WERI-Rb-1 (cell line): ENCODE data around the gene DYSF.
"Not testable (repeated sequence)": the region's sequence is repeated elsewhere in the genome, so short reads cannot be mapped to it uniquely, and the experiment has no call there.

Source experiments
- DNase-seq: peaks from one replicate; pipeline ENCODE4 v3.0.0-alpha.2; 2020
- H3K27ac ChIP-seq: fragments of 250-450 bp; sonication (Bioruptor Pico); 2 replicates; pipeline ENCODE4 v1.5.1; 2020; ENCODE audit warnings: mild to moderate bottlenecking, moderate library complexity
- H3K27me3 ChIP-seq: fragments of 250-450 bp; sonication (Bioruptor Pico); 2 replicates; pipeline ENCODE4 v1.5.1; 2021; ENCODE audit warnings: mild to moderate bottlenecking, low read depth, moderate library complexity; ENCODE audit not compliant: insufficient read depth, severe bottlenecking
- H3K36me3 ChIP-seq: fragments of 250-450 bp; sonication (Bioruptor Pico); 2 replicates; pipeline ENCODE4 v1.5.1; 2020; ENCODE audit warnings: mild to moderate bottlenecking, moderate library complexity
- H3K4me3 ChIP-seq: 2 replicates; pipeline ENCODE4 v1.5.1; 2011; ENCODE audit warnings: low read depth, mild to moderate bottlenecking, control low read depth, low read length
- H3K9me3 ChIP-seq: fragments of 250-450 bp; sonication (Bioruptor Pico); 2 replicates; pipeline ENCODE4 v1.5.1; 2021; ENCODE audit warnings: mild to moderate bottlenecking, moderate library complexity; ENCODE audit not compliant: severe bottlenecking
- CTCF ChIP-seq: IDR thresholded peaks from 2 replicates; pipeline ENCODE4 v1.5.1; 2011; ENCODE audit warnings: low read depth, mild to moderate bottlenecking, control low read depth, inconsistent platforms, low read length

Gene DYSF

DNA sequence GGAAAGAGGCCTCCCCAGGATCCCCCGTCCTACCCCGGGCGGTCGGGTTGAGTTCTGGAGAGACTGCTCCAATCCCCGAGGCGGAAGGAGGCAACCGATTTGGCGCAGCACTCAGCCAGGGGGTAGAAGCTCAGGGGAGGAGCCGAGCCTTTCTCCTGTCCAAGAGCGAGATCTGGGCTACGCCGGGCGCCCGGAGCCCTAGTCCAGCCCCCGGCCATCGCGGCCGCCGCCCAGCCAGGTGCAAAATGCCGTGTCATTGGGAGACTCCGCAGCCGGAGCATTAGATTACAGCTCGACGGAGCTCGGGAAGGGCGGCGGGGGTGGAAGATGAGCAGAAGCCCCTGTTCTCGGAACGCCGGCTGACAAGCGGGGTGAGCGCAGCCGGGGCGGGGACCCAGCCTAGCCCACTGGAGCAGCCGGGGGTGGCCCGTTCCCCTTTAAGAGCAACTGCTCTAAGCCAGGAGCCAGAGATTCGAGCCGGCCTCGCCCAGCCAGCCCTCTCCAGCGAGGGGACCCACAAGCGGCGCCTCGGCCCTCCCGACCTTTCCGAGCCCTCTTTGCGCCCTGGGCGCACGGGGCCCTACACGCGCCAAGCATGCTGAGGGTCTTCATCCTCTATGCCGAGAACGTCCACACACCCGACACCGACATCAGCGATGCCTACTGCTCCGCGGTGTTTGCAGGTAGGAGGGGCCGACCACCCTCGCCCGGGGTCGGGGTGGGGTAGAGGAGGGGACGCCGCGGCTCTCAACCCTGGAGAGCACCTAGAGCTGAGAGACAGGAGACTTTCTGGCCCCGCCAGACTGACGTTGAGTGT lies at the start of gene DYSF:
Gene DYSF, plus strand, starts transcription at position 158 of the 817 bp plus-strand sequence.
- H3K27ac ChIP-seq: no peak within 1 kb of the TSS
- peak within 1 kb of the TSS; percentile 4 for H3K4me3 ChIP-seq

GRCh38 chr2:71409611-71410010 lies 43.8 kb upstream of the DYSF start:
- no peak overlapping the region for H3K4me3 ChIP-seq
- H3K27ac ChIP-seq: no peak overlapping the region
- H3K27me3 ChIP-seq: no peaks in the 10 kb centered on the region
- no peak for DNase-seq
- no peak for TF ChIP-seq CTCF
- no peaks in the 10 kb centered on the region for H3K9me3 ChIP-seq
- peaks cover 62% of the 10 kb centered on the region for H3K36me3 ChIP-seq

More for the DNA sequence above, at the start of gene DYSF:
- H3K36me3 ChIP-seq: no peaks in the 10 kb centered on the region
- no peaks in the 10 kb centered on the region for H3K9me3 ChIP-seq
- no peak for TF ChIP-seq CTCF
- no peaks in the 10 kb centered on the region for H3K27me3 ChIP-seq
- no peak for DNase-seq

DNA sequence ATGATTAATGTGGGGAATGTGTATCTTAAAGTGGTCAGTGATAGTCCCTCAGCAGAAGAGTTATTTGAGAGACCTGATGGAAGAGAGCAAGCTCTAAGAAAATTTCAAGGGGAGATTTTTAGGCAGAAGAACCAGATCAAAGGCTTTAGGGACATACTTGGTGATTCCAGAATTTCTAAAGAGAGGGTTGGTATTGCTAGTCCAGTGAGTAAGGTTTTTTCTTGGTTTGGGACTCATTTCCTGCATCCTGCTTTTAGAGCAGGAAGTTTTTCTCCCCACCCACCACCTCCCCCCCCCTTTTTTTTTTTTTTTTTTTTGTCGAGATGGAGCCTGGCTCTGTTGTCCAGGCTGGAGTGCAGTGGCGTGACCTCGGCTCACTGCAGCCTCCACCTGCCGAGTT lies 42.7 kb upstream of the DYSF start:
- no peak for DNase-seq
- H3K36me3 ChIP-seq: peaks cover 52% of the 10 kb centered on the region
- no peak for TF ChIP-seq CTCF
- no peak overlapping the region for H3K27ac ChIP-seq
- no peaks in the 10 kb centered on the region for H3K27me3 ChIP-seq
- H3K4me3 ChIP-seq: no peak overlapping the region
- H3K9me3 ChIP-seq: no peaks in the 10 kb centered on the region

DNA sequence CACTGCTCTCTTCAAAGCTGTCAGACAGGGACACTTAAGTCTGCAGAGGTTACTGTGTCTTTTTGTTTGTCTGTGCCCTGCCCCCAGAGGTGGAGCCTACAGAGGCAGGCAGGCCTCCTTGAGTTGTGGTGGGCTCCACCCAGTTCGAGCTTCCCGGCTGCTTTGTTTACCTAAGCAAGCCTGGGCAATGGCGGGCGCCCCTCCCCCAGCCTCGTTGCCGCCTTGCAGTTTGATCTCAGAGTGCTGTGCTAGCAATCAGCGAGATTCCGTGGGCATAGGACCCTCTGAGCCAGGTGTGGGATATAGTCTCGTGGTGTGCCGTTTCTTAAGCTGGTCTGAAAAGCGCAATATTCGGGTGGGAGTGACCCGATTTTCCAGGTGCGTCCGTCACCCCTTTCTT lies 36.5 kb upstream of the DYSF start:
- DNase-seq, H3K4me3 ChIP-seq, H3K9me3 ChIP-seq, H3K27me3 ChIP-seq, H3K27ac ChIP-seq: not testable (repeated sequence)
- H3K36me3 ChIP-seq: peaks cover 21% of the 10 kb centered on the region

DNA sequence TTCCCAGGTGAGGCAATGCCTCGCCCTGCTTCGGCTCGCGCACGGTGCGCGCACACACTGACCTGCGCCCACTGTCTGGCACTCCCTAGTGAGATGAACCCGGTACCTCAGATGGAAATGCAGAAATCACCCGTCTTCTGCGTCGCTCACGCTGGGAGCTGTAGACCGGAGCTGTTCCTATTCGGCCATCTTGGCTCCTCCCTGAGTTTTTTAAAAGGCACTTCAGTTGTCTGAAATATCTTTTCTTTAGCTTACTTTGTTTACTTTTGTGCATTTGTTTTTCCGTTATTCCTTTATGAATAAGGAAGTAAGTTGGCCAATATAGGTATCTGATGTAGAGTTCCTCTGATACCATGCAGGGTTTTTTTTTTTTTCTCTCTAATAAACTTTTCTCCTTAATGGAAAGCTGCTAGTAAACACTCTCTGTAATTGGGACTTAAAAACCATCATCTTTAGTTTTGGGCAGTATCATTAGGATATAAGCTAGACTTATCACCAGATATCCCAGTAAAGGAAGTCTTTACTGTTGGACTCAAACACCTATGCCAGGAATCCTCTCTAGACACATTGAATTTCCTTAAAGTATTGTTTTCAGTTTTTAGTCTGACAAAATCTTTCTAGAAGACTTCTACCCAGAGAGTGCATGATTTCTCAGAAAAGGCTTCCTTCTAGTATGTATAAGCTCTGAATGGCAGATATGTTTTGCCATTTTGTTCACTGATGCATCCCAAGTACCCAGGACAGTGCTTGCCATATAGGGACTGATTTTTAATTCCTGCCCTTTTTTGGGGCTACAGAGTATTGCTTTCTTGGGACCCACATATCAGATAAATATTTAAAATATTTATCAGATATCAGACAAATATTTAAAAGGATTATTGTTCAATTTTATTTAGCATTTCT lies 35.8 kb upstream of the DYSF start:
- Histone ChIP-seq H3K4me3 (no peak overlapping the region), H3K36me3 (peaks cover 23% of the 10 kb centered on the region), H3K9me3 (no peaks in the 10 kb centered on the region), H3K27ac (no peak overlapping the region), H3K27me3 (no peaks in the 10 kb centered on the region)
- no peak for DNase-seq
- no peak for TF ChIP-seq CTCF

DNA sequence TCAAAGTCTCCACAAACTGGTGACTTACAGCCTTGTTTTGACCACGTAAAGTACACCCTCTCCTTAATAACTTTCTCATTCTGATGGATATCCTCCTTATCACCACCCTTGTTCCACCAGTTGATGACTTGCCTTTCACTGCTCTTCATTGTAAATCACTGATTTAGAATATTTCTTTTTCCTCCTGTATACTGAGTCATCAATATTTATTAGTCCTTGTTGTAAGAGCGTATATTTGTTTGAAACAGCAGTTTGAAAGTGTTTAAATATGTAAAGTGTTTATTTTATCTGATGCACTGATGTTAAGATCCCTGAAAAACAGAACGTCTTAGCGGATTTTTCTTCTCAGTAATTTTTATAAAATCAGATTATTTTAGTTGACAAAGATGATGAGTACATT lies 34.2 kb upstream of the DYSF start:
- no peak overlapping the region for H3K27ac ChIP-seq
- DNase-seq: no peak
- peaks cover 39% of the 10 kb centered on the region for H3K36me3 ChIP-seq
- H3K27me3 ChIP-seq: no peaks in the 10 kb centered on the region
- no peak overlapping the region for H3K4me3 ChIP-seq
- no peaks in the 10 kb centered on the region for H3K9me3 ChIP-seq
- TF ChIP-seq CTCF: no peak
